Uterus (tissue), 4 donors: ENCODE data around the gene SPTBN5. TPM values are rescaled to one million over a fixed set of nuclear protein-coding genes. Genes with fewer than 3 reads are reported as not detected.

Experiments
- DNase-seq, 2 donors: peaks; one replicate each; pipeline ENCODE4 v3.0.0-alpha.2; 2019 to 2020
- H3K27ac ChIP-seq, 2 donors: fragments of 200-600 bp; sonication (generic); 1 replicate in 1 of 2; 2 replicates in 1 of 2; pipeline ENCODE4 v1.5.1; 2016 to 2018
- H3K27me3 ChIP-seq, 2 donors: fragments of 200-600 bp; sonication (generic); one replicate each; pipeline ENCODE4 v1.5.1; 2018 to 2019; ENCODE audit warnings: control low read depth in 1 of 2
- H3K36me3 ChIP-seq, 2 donors: fragments of 200-600 bp; sonication (generic); one replicate each; pipeline ENCODE4 v1.5.1; 2019; ENCODE audit warnings: control low read depth in 1 of 2
- H3K4me1 ChIP-seq, 2 donors: fragments of 200-600 bp; sonication (generic); one replicate each; pipeline ENCODE4 v1.5.1; 2018 to 2019; ENCODE audit warnings: control low read depth in 1 of 2
- H3K4me3 ChIP-seq, 2 donors: fragments of 200-600 bp; sonication (generic); 1 replicate in 1 of 2; 2 replicates in 1 of 2; pipeline ENCODE4 v1.5.1; 2018 to 2019; ENCODE audit warnings: mild to moderate bottlenecking in 1 of 2
- H3K9me3 ChIP-seq, 2 donors: fragments of 200-600 bp; sonication (generic); one replicate each; pipeline ENCODE4 v1.5.1; 2019; ENCODE audit warnings: control low read depth in 1 of 2
- POLR2A ChIP-seq, 2 donors: fragments of 450-650 bp; IDR thresholded peaks; one replicate each; pipeline ENCODE4 v1.6.1; 2016; ENCODE audit warnings: antibody characterized with exemption in 2 of 2, mild to moderate bottlenecking in 1 of 2, moderate library complexity in 1 of 2
- intact Hi-C: fragments of 100-400 bp; cut with DNase I; formaldehyde crosslinking; loops from one replicate; pipeline ENCODE4 v1.15.1; 2023; ENCODE audit warnings: low total_unique reads
- total RNA-seq, 4 donors: library from RNA; depleted of rRNA in 3 of 4; stranded (reverse); fragments of >200 nt in 3 of 4; gene quantifications; one replicate each; pipeline versions ENCODE4 v1.1.0 to v1.2.4, GENCODE V29; 2014 to 2023
- TF ChIP-seq, protein P1 (sequence below), 4 experiments: fragments of 200-600 bp in 2 of 4; fragments of 450-650 bp in 2 of 4; sonication (generic) in 2 of 4; IDR thresholded peaks; one replicate each; pipeline ENCODE4 v1.5.1; 2016 to 2019; ENCODE audit warnings: antibody characterized with exemption in 4 of 4, mild to moderate bottlenecking in 2 of 4, moderate library complexity in 1 of 4
- donor health status: DM: yes; HTN: yes; CAD: no.

Gene SPTBN5
- total RNA-seq, 4 donors from 2014 or later: 0.51 to 0.76 (median 0.61) TPM; not detected in 1

DNA sequence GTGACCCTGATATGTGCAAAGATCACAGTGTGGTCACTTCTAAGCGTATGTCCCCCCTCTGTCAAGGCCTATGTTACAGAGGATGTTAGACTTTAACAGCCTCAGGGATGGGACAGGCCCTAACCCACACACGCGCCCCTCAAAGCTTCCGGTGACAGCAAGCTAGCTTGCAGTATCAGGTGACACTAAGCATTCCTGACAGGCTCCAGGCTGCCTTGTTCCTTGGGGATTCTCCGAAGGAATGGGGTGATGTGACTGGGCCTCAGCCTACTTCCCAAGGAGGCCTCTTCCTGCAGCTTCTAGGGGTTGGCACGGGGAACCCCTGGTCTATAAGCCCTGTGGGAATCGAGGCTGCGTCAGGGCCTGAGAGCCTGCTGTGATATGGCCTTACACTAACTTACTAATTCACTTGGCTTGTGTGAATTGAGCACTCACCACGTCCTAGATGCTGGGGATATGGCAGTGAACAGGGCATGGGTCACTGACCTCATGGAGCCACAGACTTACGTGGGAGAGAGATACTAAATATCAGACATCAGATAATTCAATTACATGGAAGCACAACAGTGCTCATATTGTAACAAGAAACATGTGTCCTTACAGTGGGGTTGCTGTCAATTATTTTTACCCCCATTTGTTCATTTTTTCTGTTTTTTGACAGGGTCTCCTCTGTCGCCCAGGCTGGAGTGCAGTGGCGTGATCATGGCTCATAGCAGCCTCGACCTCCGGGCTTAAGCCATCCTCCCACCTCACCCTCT lies 11.4 kb upstream of the SPTBN5 start:
- no peak overlapping the region for H3K4me3 ChIP-seq
- no peak for DNase-seq
- H3K36me3 ChIP-seq: no peaks in the 10 kb centered on the region
- TF ChIP-seq, protein P1, sequence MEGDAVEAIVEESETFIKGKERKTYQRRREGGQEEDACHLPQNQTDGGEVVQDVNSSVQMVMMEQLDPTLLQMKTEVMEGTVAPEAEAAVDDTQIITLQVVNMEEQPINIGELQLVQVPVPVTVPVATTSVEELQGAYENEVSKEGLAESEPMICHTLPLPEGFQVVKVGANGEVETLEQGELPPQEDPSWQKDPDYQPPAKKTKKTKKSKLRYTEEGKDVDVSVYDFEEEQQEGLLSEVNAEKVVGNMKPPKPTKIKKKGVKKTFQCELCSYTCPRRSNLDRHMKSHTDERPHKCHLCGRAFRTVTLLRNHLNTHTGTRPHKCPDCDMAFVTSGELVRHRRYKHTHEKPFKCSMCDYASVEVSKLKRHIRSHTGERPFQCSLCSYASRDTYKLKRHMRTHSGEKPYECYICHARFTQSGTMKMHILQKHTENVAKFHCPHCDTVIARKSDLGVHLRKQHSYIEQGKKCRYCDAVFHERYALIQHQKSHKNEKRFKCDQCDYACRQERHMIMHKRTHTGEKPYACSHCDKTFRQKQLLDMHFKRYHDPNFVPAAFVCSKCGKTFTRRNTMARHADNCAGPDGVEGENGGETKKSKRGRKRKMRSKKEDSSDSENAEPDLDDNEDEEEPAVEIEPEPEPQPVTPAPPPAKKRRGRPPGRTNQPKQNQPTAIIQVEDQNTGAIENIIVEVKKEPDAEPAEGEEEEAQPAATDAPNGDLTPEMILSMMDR (IDR thresholded peaks at IDR 0.05): no peak
- no peak for TF ChIP-seq POLR2A (IDR thresholded peaks at IDR 0.05)
- H3K27me3 ChIP-seq: no peaks in the 10 kb centered on the region
- H3K9me3 ChIP-seq: no peaks in the 10 kb centered on the region
- H3K4me1 ChIP-seq: no peaks in the 10 kb centered on the region
- no peak overlapping the region for H3K27ac ChIP-seq
- intact Hi-C loops: no loop called here

DNA sequence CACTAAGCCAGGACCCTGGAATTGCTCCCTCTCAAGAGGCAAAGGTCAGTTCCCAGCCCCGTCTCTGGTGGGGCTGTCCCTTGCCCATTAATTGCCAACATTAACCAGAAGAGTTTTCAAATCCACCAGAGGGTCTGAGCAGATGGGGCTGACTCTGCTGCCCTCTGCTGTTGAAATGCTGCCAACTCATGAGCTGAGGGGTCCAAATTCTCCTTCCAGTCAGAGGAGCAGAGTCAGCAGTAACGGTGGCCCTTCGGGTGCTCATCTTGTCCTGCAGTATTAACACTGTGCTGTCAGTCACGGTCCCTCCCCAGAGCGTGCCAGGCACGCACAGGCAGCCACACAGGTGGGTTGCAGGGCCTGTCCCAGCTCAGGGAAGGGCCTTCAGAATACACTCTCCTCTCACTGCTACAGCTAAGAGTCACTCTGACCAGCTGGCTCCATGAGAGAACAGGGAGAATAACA lies 10.7 kb upstream of the SPTBN5 start:
- Histone ChIP-seq H3K4me1 (no peaks in the 10 kb centered on the region), H3K36me3 (no peaks in the 10 kb centered on the region), H3K27ac (no peak overlapping the region), H3K9me3 (no peaks in the 10 kb centered on the region), H3K27me3 (no peaks in the 10 kb centered on the region), H3K4me3 (no peak overlapping the region)
- DNase-seq: peak; percentile 58 to 64
- no peak for TF ChIP-seq POLR2A (IDR thresholded peaks at IDR 0.05)
- TF ChIP-seq, protein P1 (IDR thresholded peaks at IDR 0.05): peak; percentile 49 to 78 (median 74)
- intact Hi-C loops: no loop called here

DNA sequence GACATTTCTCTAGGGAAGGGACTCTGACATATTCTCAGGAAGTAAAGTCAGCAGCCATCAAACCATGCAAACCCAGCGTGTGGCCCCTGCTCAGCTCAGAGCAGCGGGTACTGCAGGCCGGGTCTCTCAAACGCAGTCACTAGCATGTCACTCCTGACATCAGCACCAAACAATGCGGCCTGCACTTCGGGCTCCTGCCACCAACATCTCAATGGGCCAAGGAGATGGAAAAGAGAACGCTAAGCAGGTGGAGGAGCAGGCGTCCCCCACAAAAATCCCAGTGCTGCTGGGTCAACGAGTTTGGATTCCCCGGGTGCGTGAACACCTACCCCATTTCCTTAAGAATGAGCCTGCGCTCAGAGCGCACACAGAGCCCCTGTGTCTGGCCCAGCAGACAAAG lies 9.9 kb upstream of the SPTBN5 start:
- DNase-seq: no peak
- H3K9me3 ChIP-seq: no peaks in the 10 kb centered on the region
- no peaks in the 10 kb centered on the region for H3K27me3 ChIP-seq
- H3K36me3 ChIP-seq: no peaks in the 10 kb centered on the region
- no peak overlapping the region for H3K4me3 ChIP-seq
- no peak for TF ChIP-seq POLR2A (IDR thresholded peaks at IDR 0.05)
- TF ChIP-seq, protein P1 (IDR thresholded peaks at IDR 0.05): no peak
- no peak overlapping the region for H3K27ac ChIP-seq
- H3K4me1 ChIP-seq: no peaks in the 10 kb centered on the region
- intact Hi-C loops: no loop called here

DNA sequence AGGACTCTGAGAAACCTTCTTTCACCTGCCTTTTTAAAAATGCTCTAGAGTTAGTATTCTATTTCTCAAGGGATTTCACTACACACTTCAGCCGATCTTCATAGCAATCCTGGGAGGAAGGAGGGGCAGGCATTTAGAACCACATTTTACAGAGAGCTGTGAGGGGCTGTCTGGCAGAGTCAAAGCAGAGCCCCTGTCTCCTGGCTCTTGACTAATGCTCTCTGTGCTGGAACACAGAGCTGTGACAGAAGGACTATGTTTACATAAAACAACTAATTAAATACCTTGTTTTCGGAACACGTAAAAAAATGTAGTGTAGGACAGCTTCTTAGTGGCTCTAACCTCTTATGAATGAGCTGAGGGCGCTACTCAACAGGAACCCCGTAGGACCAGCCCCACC lies 7.6 kb upstream of the SPTBN5 start:
- Histone ChIP-seq H3K27ac (no peak overlapping the region), H3K9me3 (no peaks in the 10 kb centered on the region), H3K36me3 (no peaks in the 10 kb centered on the region), H3K4me3 (no peak overlapping the region), H3K27me3 (no peaks in the 10 kb centered on the region), H3K4me1 (no peaks in the 10 kb centered on the region)
- no peak for DNase-seq
- intact Hi-C loops: no loop called here
- TF ChIP-seq, protein P1 (IDR thresholded peaks at IDR 0.05): no peak
- TF ChIP-seq POLR2A (IDR thresholded peaks at IDR 0.05): no peak

DNA sequence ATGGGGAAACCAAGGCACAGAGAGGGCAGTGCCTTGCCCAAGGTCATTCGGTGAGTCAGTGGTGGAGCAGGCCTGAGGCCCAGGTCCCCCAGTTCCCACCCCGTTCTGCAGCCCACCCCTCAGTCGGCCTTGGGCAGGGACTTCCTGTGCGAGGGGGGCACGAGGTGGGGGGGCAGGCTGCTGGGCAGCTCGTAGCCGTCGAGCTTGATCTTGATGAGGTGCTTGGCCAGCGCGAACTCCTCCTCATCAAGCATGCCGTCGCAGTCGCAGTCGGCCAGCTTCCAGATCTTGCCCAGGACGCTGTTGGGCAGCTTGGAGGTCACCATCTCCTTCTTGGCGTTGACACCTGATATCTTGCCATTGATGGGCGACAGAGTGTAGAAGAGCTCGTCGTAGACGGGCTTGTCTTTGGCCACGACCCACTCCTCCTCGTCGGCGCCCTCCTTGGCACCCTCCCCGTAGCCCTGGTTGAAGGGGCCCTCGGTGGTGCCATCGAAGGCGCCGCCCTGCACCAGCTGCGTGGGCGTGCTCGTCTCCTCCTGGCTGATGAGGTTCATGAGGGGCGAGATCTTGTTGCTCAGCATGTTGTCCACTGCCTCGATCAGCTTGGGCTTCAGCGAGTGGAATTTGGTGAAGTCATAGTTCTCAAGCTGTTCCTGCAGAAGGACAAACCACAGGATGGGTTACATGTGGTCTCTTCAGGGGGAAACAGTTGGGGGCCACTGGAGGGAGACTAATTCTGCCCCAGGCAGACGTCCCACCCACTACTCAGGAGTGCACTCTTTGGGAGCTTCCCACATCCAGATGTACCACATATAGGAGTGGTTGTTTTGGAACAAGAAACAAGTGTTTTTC lies 6.9 kb upstream of the SPTBN5 start:
- Histone ChIP-seq H3K27me3 (no peaks in the 10 kb centered on the region), H3K4me3 (no peak overlapping the region), H3K4me1 (no peaks in the 10 kb centered on the region), H3K36me3 (no peaks in the 10 kb centered on the region), H3K27ac (no peak overlapping the region), H3K9me3 (no peaks in the 10 kb centered on the region)
- TF ChIP-seq POLR2A (IDR thresholded peaks at IDR 0.05): no peak
- TF ChIP-seq, protein P1 (IDR thresholded peaks at IDR 0.05): no peak
- no peak for DNase-seq
- intact Hi-C loops: no loop called here
